ENCODE measurements around the gene PKHD1.

DNA sequence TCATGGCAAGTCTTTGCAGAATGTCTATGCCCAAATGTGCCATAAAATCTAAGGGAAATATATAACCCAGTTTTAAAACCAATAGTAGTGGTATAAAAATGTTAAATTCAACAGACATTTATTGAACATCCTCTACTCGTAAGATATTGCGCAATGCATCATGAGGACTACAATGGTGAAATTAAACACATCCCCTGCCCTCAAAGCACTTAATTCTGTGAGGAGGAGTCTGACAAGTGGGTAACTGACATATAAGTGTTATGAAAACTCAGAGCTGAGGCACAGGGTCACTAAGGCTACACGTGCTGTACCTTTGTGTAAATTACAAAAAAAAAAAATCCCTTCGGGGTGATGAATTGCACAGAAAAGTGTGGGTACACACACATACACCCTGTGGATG lies 6.2 kb downstream of the PKHD1 start:
- TF ChIP-seq TARDBP (IDR thresholded peaks at IDR 0.05) (no peak), FOXA1 (IDR thresholded peaks at IDR 0.05) (no peak), FOXK2 (IDR thresholded peaks at IDR 0.05) (no peak), ELF4 (IDR thresholded peaks at IDR 0.05) (no peak), ZNF384 (IDR thresholded peaks at IDR 0.05) (no peak), ARNT (IDR thresholded peaks at IDR 0.05) (no peak), SUZ12 (IDR thresholded peaks at IDR 0.05) (no peak), LEF1 (IDR thresholded peaks at IDR 0.05; ENCODE audit: borderline replicate concordance) (no peak), BHLHE40 (IDR thresholded peaks at IDR 0.05; ENCODE audit: borderline replicate concordance) (no peak), FOXM1 (IDR thresholded peaks at IDR 0.05; ENCODE audit: borderline replicate concordance) (no peak), SP1 (IDR thresholded peaks at IDR 0.05) (no peak), NFRKB (IDR thresholded peaks at IDR 0.05) (no peak), HDGF (IDR thresholded peaks at IDR 0.05; ENCODE audit: borderline replicate concordance) (no peak)
- TF ChIP-seq, protein P1, sequence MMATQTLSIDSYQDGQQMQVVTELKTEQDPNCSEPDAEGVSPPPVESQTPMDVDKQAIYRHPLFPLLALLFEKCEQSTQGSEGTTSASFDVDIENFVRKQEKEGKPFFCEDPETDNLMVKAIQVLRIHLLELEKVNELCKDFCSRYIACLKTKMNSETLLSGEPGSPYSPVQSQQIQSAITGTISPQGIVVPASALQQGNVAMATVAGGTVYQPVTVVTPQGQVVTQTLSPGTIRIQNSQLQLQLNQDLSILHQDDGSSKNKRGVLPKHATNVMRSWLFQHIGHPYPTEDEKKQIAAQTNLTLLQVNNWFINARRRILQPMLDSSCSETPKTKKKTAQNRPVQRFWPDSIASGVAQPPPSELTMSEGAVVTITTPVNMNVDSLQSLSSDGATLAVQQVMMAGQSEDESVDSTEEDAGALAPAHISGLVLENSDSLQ (IDR thresholded peaks at IDR 0.05), result no peak
